Neuronal stem cell (in vitro differentiated cells): ENCODE results near the gene THOP1.

Experiments used
- DNase-seq: peaks from one replicate; pipeline ENCODE4 v3.0.0-alpha.2; 2013; ENCODE audit warnings: low spot score
- H2AFZ ChIP-seq: one replicate; pipeline ENCODE4 v1.6.1; 2013; ENCODE audit warnings: mild to moderate bottlenecking, low read length, inconsistent platforms
- H2AK5ac ChIP-seq: 2 replicates; pipeline ENCODE4 v1.6.1; 2013; ENCODE audit warnings: low read depth, mild to moderate bottlenecking, inconsistent platforms, low read length, moderate library complexity, mixed read lengths
- H2BK120ac ChIP-seq: 2 replicates; pipeline ENCODE4 v1.6.1; 2013; ENCODE audit warnings: low read depth, mild to moderate bottlenecking, inconsistent platforms, low read length, moderate library complexity, mixed read lengths
- H2BK12ac ChIP-seq: one replicate; pipeline ENCODE4 v1.6.1; 2013; ENCODE audit warnings: low read length, inconsistent platforms
- H2BK15ac ChIP-seq: 2 replicates; pipeline ENCODE4 v1.6.1; 2013; ENCODE audit warnings: mild to moderate bottlenecking, low read length, inconsistent platforms, mixed read lengths
- H2BK5ac ChIP-seq: one replicate; pipeline ENCODE4 v1.6.1; 2013; ENCODE audit warnings: inconsistent platforms, mild to moderate bottlenecking, low read length, moderate library complexity
- H3K14ac ChIP-seq: one replicate; pipeline ENCODE4 v1.6.1; 2013; ENCODE audit warnings: low read length, inconsistent platforms
- H3K18ac ChIP-seq: 2 replicates; pipeline ENCODE4 v1.6.1; 2013; ENCODE audit warnings: low read length, inconsistent platforms
- H3K23ac ChIP-seq: 2 replicates; pipeline ENCODE4 v1.6.1; 2013; ENCODE audit warnings: low read depth, mild to moderate bottlenecking, mixed read lengths, low read length, inconsistent platforms; ENCODE audit not compliant: poor library complexity
- H3K27ac ChIP-seq: replicated peaks from 3 replicates; pipeline ENCODE4 v1.5.1; 2013; ENCODE audit warnings: low read length, inconsistent platforms
- H3K27me3 ChIP-seq, 3 experiments: 2 replicates each; pipeline ENCODE4 v1.6.1; 2013; ENCODE audit warnings: low read length in 3 of 3, mild to moderate bottlenecking in 2 of 3, inconsistent platforms in 1 of 3, low read depth in 1 of 3, mixed read lengths in 1 of 3, moderate library complexity in 1 of 3; ENCODE audit not compliant: control insufficient read depth in 3 of 3, insufficient read depth in 3 of 3
- H3K36me3 ChIP-seq, 2 donors: replicated peaks in 1 of 2; 2 replicates each; pipeline ENCODE4 v1.6.1; 2013; ENCODE audit warnings: low read length in 2 of 2; ENCODE audit not compliant: control insufficient read depth in 2 of 2, insufficient read depth in 2 of 2
- H3K4ac ChIP-seq: 2 replicates; pipeline ENCODE4 v1.6.1; 2013; ENCODE audit warnings: inconsistent platforms, mild to moderate bottlenecking, low read length, moderate library complexity
- H3K4me1 ChIP-seq, 2 donors: 1 replicate in 1 of 2; 2 replicates in 1 of 2; pipeline ENCODE4 v1.6.1; 2013; ENCODE audit warnings: low read length in 2 of 2, low read depth in 1 of 2; ENCODE audit not compliant: control insufficient read depth in 2 of 2, insufficient read depth in 1 of 2
- H3K4me2 ChIP-seq: one replicate; pipeline ENCODE4 v1.6.1; 2013; ENCODE audit warnings: mild to moderate bottlenecking, low read length, inconsistent platforms; ENCODE audit not compliant: insufficient read depth, poor library complexity, severe bottlenecking
- H3K4me3 ChIP-seq, 2 donors: 2 replicates each; pipeline ENCODE4 v1.5.1; 2013; ENCODE audit warnings: low read length in 2 of 2, mild to moderate bottlenecking in 2 of 2, inconsistent platforms in 1 of 2, moderate library complexity in 1 of 2
- H3K79me1 ChIP-seq: one replicate; pipeline ENCODE4 v1.6.1; 2013; ENCODE audit warnings: low read depth, mild to moderate bottlenecking, inconsistent platforms, low read length, moderate library complexity
- H3K9ac ChIP-seq: one replicate; pipeline ENCODE4 v1.6.1; 2013; ENCODE audit warnings: mild to moderate bottlenecking, low read depth, low read length, inconsistent platforms; ENCODE audit not compliant: poor library complexity
- H3K9me3 ChIP-seq, 2 donors: replicated peaks in 1 of 2; 2 replicates each; pipeline versions ENCODE3 to v1.6.1; 2013; ENCODE audit warnings: low read length in 2 of 2, mild to moderate bottlenecking in 2 of 2, inconsistent platforms in 1 of 2, low read depth in 1 of 2, mixed read lengths in 1 of 2, moderate library complexity in 1 of 2; ENCODE audit not compliant: control insufficient read depth in 2 of 2, insufficient read depth in 1 of 2
- H4K8ac ChIP-seq: one replicate; pipeline ENCODE4 v1.6.1; 2013; ENCODE audit warnings: low read depth, mild to moderate bottlenecking, inconsistent platforms, low read length, moderate library complexity
- H4K91ac ChIP-seq: one replicate; pipeline ENCODE4 v1.6.1; 2013; ENCODE audit warnings: low read length, low read depth, mild to moderate bottlenecking, inconsistent platforms; ENCODE audit not compliant: poor library complexity
- WGBS, 2 donors: extraction: QIAGEN DNeasy Blood & Tissue Kit; methylation state at CpG; one replicate each; pipeline ENCODE4 v1.1.7; 2013; ENCODE audit warnings: missing lambda C conversion rate in 2 of 2, mixed read lengths in 1 of 2; ENCODE audit not compliant: insufficient read length in 2 of 2, insufficient replicate concordance in 1 of 2; ENCODE audit errors: extremely low coverage in 2 of 2; 5-methylcytosine and 5-hydroxymethylcytosine counted together

Gene THOP1

GRCh38 chr19:2827022-2827421 is 41.7 kb downstream of the THOP1 start:
- Histone ChIP-seq H3K36me3 (peaks cover 12 to 50% of the 10 kb centered on the region in 2 donors), H3K9ac (no peak overlapping the region), H2BK15ac (no peak overlapping the region), H3K18ac (no peak overlapping the region), H3K4ac (no peak overlapping the region), H4K91ac (no peak overlapping the region), H3K79me1 (peaks cover 2% of the 10 kb centered on the region), H3K9me3 (peaks cover 14 to 64% of the 10 kb centered on the region in 2 donors), H2BK5ac (no peak overlapping the region), H3K27ac (no peak overlapping the region), H3K14ac (no peak overlapping the region), H2BK120ac (no peak overlapping the region), H3K4me2 (no peak overlapping the region), H3K27me3 (no peaks in the 10 kb centered on the region), H4K8ac (no peak overlapping the region), H3K23ac (no peak overlapping the region), H3K4me1 (no peaks in the 10 kb centered on the region), H3K4me3 (no peak overlapping the region), H2BK12ac (no peak overlapping the region), H2AK5ac (no peak overlapping the region), H2AFZ (no peak overlapping the region)
- no CpG with 5 or more reads among the region's 2 CpGs for whole genome bisulfite sequencing, 2 donors
- DNase-seq = no peak

DNA sequence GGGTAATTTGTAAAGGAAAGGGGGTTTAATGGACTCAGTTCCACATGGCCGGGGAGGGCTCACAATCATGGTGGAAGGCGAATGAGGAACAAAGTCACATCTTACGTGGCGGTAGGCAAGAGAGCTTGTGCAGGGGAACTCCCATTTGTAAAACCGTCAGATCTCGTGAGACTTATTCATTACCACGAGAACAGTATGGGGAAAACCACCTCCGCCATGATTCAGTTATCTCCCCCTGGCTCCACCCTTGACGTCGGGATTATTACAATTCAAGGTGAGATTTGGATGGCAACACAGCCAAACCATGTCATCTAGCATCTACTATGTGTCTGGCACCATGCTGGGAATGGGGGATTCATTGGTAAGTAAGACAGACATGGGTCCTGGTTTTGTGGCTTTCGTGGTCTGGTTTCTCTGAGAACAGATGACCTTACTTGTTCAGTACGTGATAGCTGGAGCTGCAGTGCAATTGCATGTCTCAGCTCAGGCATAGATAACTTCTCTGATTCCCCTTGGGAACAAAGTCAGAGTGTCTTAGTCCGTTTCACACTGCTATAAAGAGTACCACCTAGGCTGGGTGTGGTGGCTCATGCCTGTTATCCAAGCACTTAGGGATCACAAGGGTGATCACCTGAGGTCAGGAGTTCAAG is 42.7 kb downstream of the THOP1 start:
- Histone ChIP-seq H2BK5ac (no peak overlapping the region), H3K23ac (no peak overlapping the region), H3K79me1 (peaks cover 2% of the 10 kb centered on the region), H3K9ac (no peak overlapping the region), H3K4me3 (no peak overlapping the region), H3K4me1 (no peaks in the 10 kb centered on the region), H3K36me3 (peaks cover 16 to 52% of the 10 kb centered on the region in 2 donors), H3K4ac (no peak overlapping the region), H2BK12ac (no peak overlapping the region), H2AK5ac (no peak overlapping the region), H4K91ac (no peak overlapping the region), H3K9me3 (peaks cover 21 to 64% of the 10 kb centered on the region in 2 donors), H3K27ac (no peak overlapping the region), H3K4me2 (no peak overlapping the region), H2BK120ac (no peak overlapping the region), H3K14ac (no peak overlapping the region), H3K18ac (no peak overlapping the region), H4K8ac (no peak overlapping the region), H3K27me3 (no peaks in the 10 kb centered on the region), H2AFZ (no peak overlapping the region), H2BK15ac (no peak overlapping the region)
- no CpG with 5 or more reads among the region's 13 CpGs for WGBS, 2 donors
- no peak for DNase-seq

- no peak overlapping the region for H3K18ac ChIP-seq
- H3K4me3 ChIP-seq = no peak overlapping the region
- no peak overlapping the region for H3K9ac ChIP-seq
- no peaks in the 10 kb centered on the region for H3K79me1 ChIP-seq
- no peak overlapping the region for H4K91ac ChIP-seq
- no peak overlapping the region for H3K4me2 ChIP-seq
- no peaks in the 10 kb centered on the region for H3K27me3 ChIP-seq
- H2BK12ac ChIP-seq = no peak overlapping the region
- H3K36me3 ChIP-seq = peaks cover 26 to 50% of the 10 kb centered on the region in 2 donors
- DNase-seq = no peak
- H2BK5ac ChIP-seq = no peak overlapping the region
- H2BK120ac ChIP-seq = no peak overlapping the region
- H2BK15ac ChIP-seq = no peak overlapping the region
- no peak overlapping the region for H3K14ac ChIP-seq
- H3K9me3 ChIP-seq = peaks cover 45 to 82% of the 10 kb centered on the region in 2 donors
- H3K23ac ChIP-seq = no peak overlapping the region
- H4K8ac ChIP-seq = no peak overlapping the region
- no peaks in the 10 kb centered on the region for H3K4me1 ChIP-seq
- no peak overlapping the region for H2AK5ac ChIP-seq
- WGBS, 2 donors = no CpG with 5 or more reads among the region's 19 CpGs
- H3K4ac ChIP-seq = no peak overlapping the region
- H3K27ac ChIP-seq = no peak overlapping the region
- no peak overlapping the region for H2AFZ ChIP-seq
These were observed 49.1 kb downstream of the THOP1 start for GRCh38 chr19:2834294-2834871.

GRCh38 chr19:2837430-2837829 is 52.1 kb downstream of the THOP1 start:
- H3K4ac ChIP-seq = no peak overlapping the region
- WGBS, 2 donors = no CpG with 5 or more reads among the region's 4 CpGs
- H3K9me3 ChIP-seq = peaks cover 39 to 67% of the 10 kb centered on the region in 2 donors

More at GRCh38 chr19:2837430-2837829, 52.1 kb downstream of the THOP1 start:
- peaks cover 2% of the 10 kb centered on the region for H3K79me1 ChIP-seq
- H3K14ac ChIP-seq = no peak overlapping the region
- no peak overlapping the region for H4K91ac ChIP-seq
- no peak overlapping the region for H2AFZ ChIP-seq
- no peak overlapping the region for H3K4me3 ChIP-seq
- H4K8ac ChIP-seq = no peak overlapping the region
- no peak overlapping the region for H2BK15ac ChIP-seq
- no peak overlapping the region for H3K4me2 ChIP-seq
- no peak overlapping the region for H2BK12ac ChIP-seq
- H3K4me1 ChIP-seq = peaks cover 0 to 2% of the 10 kb centered on the region in 2 donors
- H3K36me3 ChIP-seq = peaks cover 26 to 44% of the 10 kb centered on the region in 2 donors
- H3K18ac ChIP-seq = no peak overlapping the region
- H2BK5ac ChIP-seq = no peak overlapping the region
- peaks cover 0 to 5% (median 0%) of the 10 kb centered on the region in 3 experiments for H3K27me3 ChIP-seq
- H3K27ac ChIP-seq = no peak overlapping the region
- no peak overlapping the region for H3K23ac ChIP-seq
- H3K9ac ChIP-seq = no peak overlapping the region
- H2BK120ac ChIP-seq = no peak overlapping the region
- H2AK5ac ChIP-seq = no peak overlapping the region
- DNase-seq = no peak
